Effector CD4-positive, alpha-beta T cell (primary cell): ENCODE results near the gene LYPD3.
A peak's percentile ranks its signal among the peaks of the same experiment; 100 is the strongest.
"Not testable (repeated sequence)": the region's sequence is repeated elsewhere in the genome, so short reads cannot be mapped to it uniquely, and the experiment has no call there.

Experiments used
- DNase-seq: peaks from one replicate; pipeline ENCODE4 v3.0.0-alpha.2; 2020

The LYPD3 gene

GRCh38 chr19:43460362-43461016 lies 4.9 kb downstream of the LYPD3 start:
- DNase-seq = no peak

- no peak for DNase-seq
Measured at GRCh38 chr19:43457809-43458208, 7.6 kb downstream of the LYPD3 start.

GRCh38 chr19:43455321-43456113 lies 9.9 kb downstream of the LYPD3 start:
- no peak for DNase-seq

- DNase-seq = no peak
Measured at GRCh38 chr19:43454031-43454430, 11.4 kb downstream of the LYPD3 start.

GRCh38 chr19:43452582-43452981 lies 12.8 kb downstream of the LYPD3 start:
- DNase-seq = no peak

GRCh38 chr19:43450545-43450997 lies 14.8 kb downstream of the LYPD3 start:
- no peak for DNase-seq

GRCh38 chr19:43447655-43448054 lies 17.8 kb downstream of the LYPD3 start:
- DNase-seq = no peak

GRCh38 chr19:43446746-43447489 lies 18.5 kb downstream of the LYPD3 start:
- peak; percentile 75 for DNase-seq

GRCh38 chr19:43445426-43445825 lies 20.0 kb downstream of the LYPD3 start:
- DNase-seq = no peak

- no peak for DNase-seq
Measured at GRCh38 chr19:43444531-43445287, 20.7 kb downstream of the LYPD3 start.

- not testable (repeated sequence) for DNase-seq
Measured at GRCh38 chr19:43444091-43444490, 21.3 kb downstream of the LYPD3 start.

GRCh38 chr19:43441716-43442115 lies 23.7 kb downstream of the LYPD3 start:
- DNase-seq = no peak

GRCh38 chr19:43439709-43440063 lies 25.7 kb downstream of the LYPD3 start:
- DNase-seq = no peak

- peak; percentile 51 for DNase-seq
Measured at GRCh38 chr19:43439032-43439708, 26.2 kb downstream of the LYPD3 start.

- DNase-seq = no peak
Measured at GRCh38 chr19:43438291-43439031, 26.9 kb downstream of the LYPD3 start.

GRCh38 chr19:43437712-43438111 lies 27.7 kb downstream of the LYPD3 start:
- DNase-seq = no peak

GRCh38 chr19:43437284-43437683 lies 28.1 kb downstream of the LYPD3 start:
- not testable (repeated sequence) for DNase-seq

- no peak for DNase-seq
Measured at GRCh38 chr19:43435775-43436174, 29.6 kb downstream of the LYPD3 start.

- no peak for DNase-seq
Measured at GRCh38 chr19:43433689-43434088, 31.7 kb downstream of the LYPD3 start.

- DNase-seq = no peak
Measured at GRCh38 chr19:43433358-43433673, 32.1 kb downstream of the LYPD3 start.

GRCh38 chr19:43430976-43431375 lies 34.4 kb downstream of the LYPD3 start:
- no peak for DNase-seq
